Measurements from ENCODE around the gene VPS35L. TPM values are rescaled to one million over a fixed set of nuclear protein-coding genes. Genes with fewer than 3 reads are reported as not detected.

VPS35L gene
- polyA plus RNA-seq, 1 donor from 2014 or later = 38.2 TPM

DNA sequence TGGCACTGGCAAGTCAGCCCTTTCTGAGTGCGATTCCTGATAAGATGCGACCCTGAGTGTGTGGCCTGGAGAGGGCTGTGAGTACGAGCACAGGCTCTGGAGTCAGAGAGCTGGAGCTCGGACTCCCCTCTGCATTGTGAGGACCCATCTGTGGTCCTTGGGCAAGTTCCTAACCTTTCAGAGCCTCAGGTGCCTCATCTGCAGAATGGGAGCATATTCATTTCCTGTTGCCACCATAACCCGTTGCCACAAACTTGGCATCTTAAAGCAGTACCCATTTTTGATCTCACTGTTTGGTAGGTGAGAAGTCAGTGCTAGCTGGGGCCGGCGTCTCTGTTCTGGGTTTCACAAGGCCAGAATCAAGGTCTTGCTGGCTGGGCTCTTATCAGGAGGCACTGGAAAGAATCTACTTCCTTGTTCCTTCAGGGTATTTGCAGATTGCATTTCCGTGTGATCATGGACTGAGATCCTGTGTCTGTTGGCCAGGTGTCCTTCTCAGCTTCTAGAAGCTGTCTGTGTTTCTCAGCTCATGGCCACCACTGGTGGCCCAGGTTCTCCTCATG, 142.3 kb downstream of the VPS35L start:
- peaks cover 0 to 5% (median 2%) of the 10 kb centered on the region in 3 donors for H3K4me1 Mint-ChIP-seq
- no peak overlapping the region for H3K4me3 Mint-ChIP-seq
- no peaks in the 10 kb centered on the region for H3K9me3 Mint-ChIP-seq
- H3K27me3 Mint-ChIP-seq = no peaks in the 10 kb centered on the region
- H3K36me3 Mint-ChIP-seq = peaks cover 12% of the 10 kb centered on the region
- no peak overlapping the region for H3K27ac Mint-ChIP-seq

DNA sequence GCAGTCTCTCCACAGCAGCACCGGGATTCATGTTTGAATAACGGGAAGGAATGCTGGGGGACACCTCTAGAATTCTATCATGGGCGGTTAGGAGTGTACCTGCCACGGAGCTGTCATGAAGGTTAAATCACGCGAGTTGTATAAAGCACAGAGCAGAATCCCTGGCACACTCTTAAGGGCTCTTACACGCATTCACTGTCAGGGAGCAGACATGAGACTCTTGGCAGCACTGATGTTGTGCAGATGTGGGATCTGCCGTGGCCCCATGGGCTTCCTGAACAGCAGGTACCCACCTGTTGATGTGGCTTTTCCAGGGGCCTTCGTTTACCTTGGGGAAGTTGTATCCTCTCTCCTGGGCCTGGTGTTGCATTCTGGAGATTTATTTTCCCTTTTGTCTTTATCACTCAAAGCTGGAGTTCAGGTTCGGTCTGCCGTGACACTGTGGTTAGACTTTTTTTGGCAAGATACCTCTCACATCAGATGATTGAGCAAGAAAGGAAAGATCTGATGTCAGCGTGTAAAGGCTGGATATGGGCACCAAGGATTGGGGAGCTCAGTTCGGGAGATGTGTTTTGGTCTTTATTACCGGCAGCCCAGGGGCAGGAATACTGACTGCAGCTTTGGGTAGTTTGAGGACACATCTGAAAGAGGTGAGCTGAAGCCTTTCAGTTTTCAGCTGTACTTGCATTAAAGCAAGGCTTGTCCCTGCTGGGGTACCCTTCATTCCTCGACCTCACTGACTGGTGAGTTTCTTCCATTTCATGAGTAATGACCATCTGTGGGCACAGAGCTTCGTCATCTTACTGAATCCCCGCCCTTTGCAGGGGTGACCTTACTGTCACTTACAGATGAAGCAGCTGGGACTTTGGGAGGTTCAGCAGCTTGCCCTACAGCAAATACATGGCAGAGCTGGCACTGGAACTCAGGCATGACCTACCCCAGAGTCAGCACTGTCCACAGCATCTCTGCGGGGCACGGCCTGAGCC, 143.3 kb downstream of the VPS35L start:
- no peaks in the 10 kb centered on the region for H3K9me3 Mint-ChIP-seq
- no peak overlapping the region for H3K4me3 Mint-ChIP-seq
- no peaks in the 10 kb centered on the region for H3K27me3 Mint-ChIP-seq
- H3K36me3 Mint-ChIP-seq = peaks cover 13% of the 10 kb centered on the region
- peaks cover 0 to 3% (median 2%) of the 10 kb centered on the region in 3 donors for H3K4me1 Mint-ChIP-seq
- H3K27ac Mint-ChIP-seq = no peak overlapping the region

DNA sequence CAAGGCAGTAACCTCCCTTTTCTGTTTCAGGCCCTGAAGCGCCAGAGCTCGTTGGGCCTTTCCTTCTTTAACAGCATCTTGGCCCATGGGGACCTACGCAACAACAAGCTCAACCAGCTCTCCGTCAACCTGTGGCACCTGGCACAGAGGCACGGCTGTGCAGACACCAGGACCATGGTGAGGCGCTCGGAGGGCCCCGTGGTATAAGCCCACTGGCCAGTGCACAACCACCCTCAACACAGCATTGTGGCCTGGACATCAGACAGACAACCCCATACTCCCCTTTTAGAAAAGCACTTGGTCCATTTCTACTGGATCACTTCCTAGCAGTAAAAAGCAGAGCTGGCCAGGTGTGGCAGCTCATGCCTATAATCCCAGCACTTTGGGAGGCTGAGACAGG, 144.0 kb downstream of the VPS35L start:
- peaks cover 0 to 3% (median 2%) of the 10 kb centered on the region in 3 donors for H3K4me1 Mint-ChIP-seq
- no peaks in the 10 kb centered on the region for H3K9me3 Mint-ChIP-seq
- no peak overlapping the region for H3K4me3 Mint-ChIP-seq
- H3K36me3 Mint-ChIP-seq = peaks cover 15% of the 10 kb centered on the region
- no peak overlapping the region for H3K27ac Mint-ChIP-seq
- H3K27me3 Mint-ChIP-seq = no peaks in the 10 kb centered on the region

DNA sequence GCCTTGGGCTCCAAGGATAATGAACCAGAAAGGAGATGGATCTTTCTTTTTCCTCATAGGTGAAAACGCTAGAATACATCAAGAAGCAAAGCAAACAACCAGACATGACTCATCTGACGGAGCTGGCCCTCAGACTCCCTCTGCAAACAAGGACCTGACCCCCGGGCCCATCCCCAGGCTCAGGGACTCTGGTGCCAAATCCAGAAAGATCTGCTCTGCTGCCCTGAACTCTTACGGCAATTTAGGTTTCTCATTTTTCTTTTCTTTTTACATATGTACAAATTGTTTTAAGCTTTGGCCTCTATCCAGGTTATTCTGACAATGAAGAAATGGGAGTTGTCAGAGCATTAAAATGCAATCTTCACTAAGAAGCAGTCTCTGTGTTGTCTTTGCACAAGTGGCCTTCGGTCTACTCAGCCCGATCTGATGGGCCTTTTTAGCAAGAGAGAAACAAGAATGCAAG, 144.8 kb downstream of the VPS35L start:
- Mint-ChIP-seq H3K4me1 (peaks cover 0 to 2% (median under 1%) of the 10 kb centered on the region in 3 donors), H3K27ac (peak overlapping the region in 1 of 3 donors; percentile 46), H3K9me3 (no peaks in the 10 kb centered on the region), H3K27me3 (no peaks in the 10 kb centered on the region), H3K4me3 (no peak overlapping the region), H3K36me3 (peaks cover 17% of the 10 kb centered on the region)

DNA sequence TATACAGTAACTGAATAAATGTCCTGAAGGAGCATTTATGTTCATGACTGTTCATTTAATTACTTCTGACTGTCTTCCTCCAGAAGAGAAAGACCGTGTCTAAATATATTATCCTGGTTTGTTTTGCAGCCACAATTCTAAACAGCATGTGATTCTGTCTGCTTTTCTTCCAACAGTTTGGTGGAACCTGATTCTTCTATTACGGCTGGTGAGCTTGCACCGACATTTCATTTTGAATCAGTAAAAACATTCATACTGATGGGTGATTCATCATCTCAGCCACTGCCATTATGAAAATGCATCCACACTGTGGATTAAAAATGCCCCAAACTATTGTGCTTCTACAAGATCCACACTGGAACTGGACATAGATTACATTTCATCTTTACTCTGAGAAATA, 145.6 kb downstream of the VPS35L start:
- no peaks in the 10 kb centered on the region for H3K9me3 Mint-ChIP-seq
- no peak overlapping the region for H3K27ac Mint-ChIP-seq
- H3K4me1 Mint-ChIP-seq = peaks cover 0 to 2% (median 0%) of the 10 kb centered on the region in 3 donors
- H3K36me3 Mint-ChIP-seq = peaks cover 17% of the 10 kb centered on the region
- H3K4me3 Mint-ChIP-seq = no peak overlapping the region
- no peaks in the 10 kb centered on the region for H3K27me3 Mint-ChIP-seq

DNA sequence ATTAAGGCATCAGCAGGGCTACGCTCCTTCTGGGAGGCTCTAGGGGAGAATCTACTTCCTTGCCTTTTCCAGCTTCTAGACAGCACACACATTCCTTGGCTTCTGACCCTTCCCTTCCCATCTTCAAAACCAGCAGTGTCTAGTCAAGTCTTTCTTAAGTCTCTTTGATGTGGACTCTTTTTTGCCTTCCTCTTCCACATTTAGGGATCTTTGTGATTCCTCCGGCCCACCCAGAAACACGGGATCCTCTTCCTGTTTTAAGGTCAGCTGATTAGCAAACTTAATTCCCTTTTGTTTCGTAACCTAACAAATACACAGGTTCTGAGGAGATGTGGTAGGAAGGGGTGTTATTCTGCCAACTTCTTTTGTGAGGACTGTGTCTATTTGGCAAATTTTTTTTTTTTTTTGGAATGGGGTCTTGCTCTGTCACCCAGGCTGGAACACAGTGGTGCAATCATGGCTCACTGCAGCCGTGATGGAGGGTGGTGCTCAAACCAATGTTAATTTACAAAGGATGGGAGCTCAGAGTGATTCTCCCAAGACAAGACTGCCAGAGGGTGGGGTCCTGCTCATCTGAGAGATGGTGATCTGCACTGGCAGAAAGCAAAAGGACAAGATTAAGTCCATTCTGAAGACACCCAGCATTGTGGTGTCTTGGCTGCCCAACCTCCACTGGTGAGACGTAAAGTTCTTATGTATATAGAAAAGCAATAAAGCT, 147.8 kb downstream of the VPS35L start:
- Mint-ChIP-seq H3K9me3 (no peaks in the 10 kb centered on the region), H3K36me3 (peaks cover 17% of the 10 kb centered on the region), H3K4me1 (peaks cover 0 to 2% (median 0%) of the 10 kb centered on the region in 3 donors), H3K27me3 (no peaks in the 10 kb centered on the region), H3K4me3 (no peak overlapping the region), H3K27ac (no peak overlapping the region)

DNA sequence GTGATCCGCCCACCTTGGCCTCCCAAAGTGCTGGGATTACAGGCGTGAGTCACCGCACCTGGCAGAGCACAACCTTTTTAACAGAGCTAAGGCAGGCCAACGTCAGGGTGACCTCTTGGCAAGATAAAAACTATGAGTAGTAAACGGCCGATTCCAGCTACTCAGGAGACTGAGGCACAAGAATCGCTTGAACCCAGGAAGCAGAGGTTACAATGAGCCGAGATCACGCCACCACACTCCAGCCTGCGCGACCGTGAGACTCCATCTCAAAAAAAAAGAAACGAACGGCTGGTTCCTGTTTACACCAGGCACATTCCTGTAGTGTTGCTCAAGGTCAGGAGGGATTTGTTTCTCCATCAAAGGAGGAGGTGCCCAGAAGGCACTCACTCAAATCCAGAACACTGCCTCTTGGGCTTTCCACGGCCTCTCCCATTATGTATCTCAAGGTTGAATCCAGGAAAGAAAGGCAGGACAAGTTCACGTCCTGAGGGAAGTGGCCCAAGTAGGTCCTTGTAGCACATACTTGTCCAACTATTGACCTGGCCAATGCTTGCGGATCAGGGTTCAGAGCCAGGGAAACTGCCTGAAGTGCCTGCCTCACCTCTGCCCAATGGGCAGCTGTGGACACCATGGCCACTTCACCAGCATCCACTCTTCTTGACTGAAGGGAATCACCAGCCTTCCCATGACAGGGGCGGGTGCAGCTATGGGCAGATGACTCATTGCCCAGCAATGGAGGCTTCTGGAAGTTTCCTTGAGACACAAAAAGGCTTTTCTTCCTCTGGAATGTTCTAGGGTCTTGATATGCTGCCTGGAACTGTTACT, 149.0 kb downstream of the VPS35L start:
- peaks cover 0 to 3% (median 0%) of the 10 kb centered on the region in 3 donors for H3K4me1 Mint-ChIP-seq
- no peak overlapping the region for H3K27ac Mint-ChIP-seq
- no peak overlapping the region for H3K4me3 Mint-ChIP-seq
- no peaks in the 10 kb centered on the region for H3K9me3 Mint-ChIP-seq
- H3K36me3 Mint-ChIP-seq = peaks cover 18% of the 10 kb centered on the region
- no peaks in the 10 kb centered on the region for H3K27me3 Mint-ChIP-seq

DNA sequence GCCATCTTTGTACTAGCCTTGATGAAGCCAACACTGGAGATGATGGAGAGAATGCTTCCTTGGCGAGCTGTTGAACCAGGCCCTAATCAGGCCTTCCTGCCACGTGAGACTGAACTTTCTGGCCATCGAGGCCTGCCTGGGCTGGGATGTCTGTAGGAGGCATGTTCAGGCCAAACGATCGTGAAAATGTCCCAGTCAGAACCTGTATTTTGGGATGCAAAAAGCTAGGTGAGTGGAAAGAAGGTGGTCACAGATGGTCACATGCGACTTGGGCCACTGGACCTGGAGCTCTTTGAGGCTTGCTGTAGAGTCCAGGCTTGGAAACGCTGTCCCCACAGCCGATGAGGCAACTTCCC, 149.6 kb downstream of the VPS35L start:
- Mint-ChIP-seq H3K9me3 (no peaks in the 10 kb centered on the region), H3K27me3 (no peaks in the 10 kb centered on the region), H3K4me3 (no peak overlapping the region), H3K27ac (no peak overlapping the region), H3K4me1 (peaks cover 0 to 3% (median 0%) of the 10 kb centered on the region in 3 donors), H3K36me3 (peaks cover 15% of the 10 kb centered on the region)

DNA sequence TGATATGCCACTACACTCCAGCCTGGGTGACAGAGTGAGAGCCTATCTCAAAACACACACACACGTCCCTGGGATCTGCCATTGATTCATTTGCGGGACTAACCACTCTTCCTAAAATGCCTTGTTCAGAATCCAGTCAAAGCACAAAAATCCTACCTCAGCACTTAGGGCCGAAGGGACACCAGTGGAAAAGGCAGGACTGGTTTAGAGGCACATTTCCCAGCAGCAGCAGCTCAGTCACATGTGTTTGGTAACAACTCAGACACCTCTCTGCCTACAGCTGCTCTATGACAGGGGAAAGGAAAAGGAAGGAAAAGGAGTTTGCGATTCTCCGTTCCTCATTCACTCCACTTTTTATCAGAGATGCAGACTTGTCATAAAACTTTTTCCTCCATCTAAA, 150.3 kb downstream of the VPS35L start:
- H3K27ac Mint-ChIP-seq = no peak overlapping the region

DNA sequence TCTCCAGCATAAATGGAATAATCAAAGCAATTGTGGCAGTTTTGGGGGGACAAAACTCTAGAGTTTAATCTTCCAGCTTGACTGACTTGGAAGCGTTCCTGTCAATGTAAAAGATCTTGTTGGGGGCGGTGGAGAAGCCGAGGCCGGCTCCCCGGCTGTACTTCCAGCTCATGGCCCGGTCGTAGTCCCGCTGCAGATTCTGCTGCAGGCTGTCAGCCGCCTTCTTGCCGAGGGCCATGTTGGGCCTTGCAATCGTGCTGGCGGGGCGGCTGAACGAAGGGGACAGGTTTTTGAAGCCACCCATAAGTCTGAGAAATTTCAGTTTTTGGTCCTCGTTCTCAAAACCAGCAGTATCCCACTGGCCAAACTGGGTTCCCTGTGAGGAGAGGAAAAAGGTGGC, 151.3 kb downstream of the VPS35L start:
- Mint-ChIP-seq H3K27me3 (no peaks in the 10 kb centered on the region), H3K4me3 (no peak overlapping the region), H3K27ac (peak overlapping the region in 1 of 3 donors; percentile 57), H3K9me3 (no peaks in the 10 kb centered on the region), H3K36me3 (peaks cover 14% of the 10 kb centered on the region), H3K4me1 (peaks cover 0 to 3% (median 2%) of the 10 kb centered on the region in 3 donors)

More for the DNA sequence above, 150.3 kb downstream of the VPS35L start:
- H3K9me3 Mint-ChIP-seq = no peaks in the 10 kb centered on the region
- H3K27me3 Mint-ChIP-seq = no peaks in the 10 kb centered on the region
- peaks cover 0 to 3% (median 0%) of the 10 kb centered on the region in 3 donors for H3K4me1 Mint-ChIP-seq
- H3K36me3 Mint-ChIP-seq = peaks cover 14% of the 10 kb centered on the region
- no peak overlapping the region for H3K4me3 Mint-ChIP-seq

DNA sequence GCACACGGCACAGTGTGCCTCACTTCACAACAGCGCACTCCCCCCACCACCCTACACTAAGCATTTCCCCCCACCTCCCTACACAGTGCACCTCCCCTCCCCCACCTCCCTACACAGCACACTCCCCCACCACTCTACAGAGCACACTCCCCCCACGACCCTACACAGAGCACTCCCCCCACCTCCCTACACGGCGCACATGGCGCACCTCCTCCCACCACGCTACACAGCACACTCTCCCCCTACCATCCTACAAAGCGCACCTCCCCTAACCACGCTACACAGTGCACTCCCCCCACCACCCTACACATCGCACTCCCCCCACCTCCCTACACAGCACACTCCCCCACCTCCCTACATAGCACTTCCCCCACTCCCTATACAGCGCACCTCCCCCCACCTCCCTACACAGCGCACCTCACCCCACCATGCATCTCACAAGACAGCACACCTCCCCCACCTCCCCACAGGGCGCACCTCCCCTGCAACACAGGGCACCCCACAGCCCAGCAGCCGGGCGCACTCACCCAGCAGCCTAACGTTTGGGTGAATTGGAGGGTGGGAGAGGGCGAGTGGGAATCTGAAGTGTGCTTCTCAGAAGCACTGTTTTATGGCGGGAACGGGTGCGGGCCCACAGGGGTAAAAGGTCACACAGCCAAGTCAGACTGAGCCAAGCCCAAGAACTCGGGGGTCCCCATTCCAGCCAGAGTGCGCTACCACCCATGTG, 152.2 kb downstream of the VPS35L start:
- Mint-ChIP-seq H3K27me3 (no peaks in the 10 kb centered on the region), H3K4me3 (no peak overlapping the region), H3K27ac (no peak overlapping the region), H3K4me1 (peaks cover 0 to 3% (median 2%) of the 10 kb centered on the region in 3 donors), H3K9me3 (no peaks in the 10 kb centered on the region), H3K36me3 (peaks cover 9% of the 10 kb centered on the region)

DNA sequence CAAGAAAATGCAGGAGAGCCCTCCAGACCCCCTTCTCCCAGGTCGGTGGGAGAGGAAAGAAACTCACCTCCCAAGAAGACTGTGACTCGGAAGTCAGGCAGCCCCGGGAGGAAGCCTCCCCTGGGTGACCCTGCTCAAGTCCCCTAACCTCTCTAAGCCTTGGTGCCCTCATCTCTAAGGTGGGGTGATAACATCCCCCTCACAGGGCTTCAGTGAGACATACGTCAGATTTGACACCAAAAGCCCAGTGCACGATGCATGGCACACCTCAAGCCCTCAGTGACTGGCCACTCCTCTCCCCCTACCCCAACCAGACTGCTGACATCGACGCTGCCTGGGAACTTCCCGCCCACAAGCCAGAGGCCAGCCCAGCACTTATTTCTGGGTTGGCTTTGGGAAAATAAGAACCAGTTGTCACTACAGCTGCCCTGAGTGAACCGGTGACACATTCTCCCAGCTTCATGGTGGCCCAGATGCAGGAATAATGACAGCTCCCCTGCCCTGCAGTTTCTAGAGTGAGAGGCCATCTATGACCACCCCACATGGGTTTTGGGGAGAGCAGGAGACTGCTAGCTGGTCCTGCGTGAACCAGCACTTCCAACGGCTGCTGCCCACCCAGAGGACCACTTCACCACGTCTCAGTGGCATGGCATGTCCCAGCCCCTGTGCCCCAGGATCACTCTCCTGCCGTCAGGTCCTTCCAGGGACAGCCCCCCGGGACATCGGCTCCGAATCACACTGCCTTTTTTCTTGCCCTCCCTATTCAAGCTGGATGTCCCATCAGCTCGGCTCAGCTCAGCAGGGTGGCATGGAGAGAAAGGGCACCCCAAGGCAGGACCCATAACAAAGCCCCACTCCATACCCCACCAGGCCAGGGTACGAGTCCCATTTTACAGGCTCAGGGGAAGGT, 153.0 kb downstream of the VPS35L start:
- Mint-ChIP-seq H3K27ac (no peak overlapping the region), H3K36me3 (peaks cover 9% of the 10 kb centered on the region), H3K4me3 (peak overlapping the region in 1 of 4 donors; percentile 21), H3K9me3 (no peaks in the 10 kb centered on the region), H3K27me3 (no peaks in the 10 kb centered on the region), H3K4me1 (peaks cover 0 to 3% (median 2%) of the 10 kb centered on the region in 3 donors)
